GM06990 (cell line): ENCODE measurements around the gene APP.

ENCODE experiments used
- DNase-seq: peaks from one replicate; pipeline ENCODE4 v3.0.0-alpha.2; 2011; ENCODE audit not compliant: insufficient read length; ENCODE audit errors: extremely low read depth
- H3K27me3 ChIP-seq: replicated peaks from 2 replicates; pipeline ENCODE4 v1.6.0; 2011; ENCODE audit warnings: low read length; ENCODE audit not compliant: control insufficient read depth, insufficient read depth
- H3K36me3 ChIP-seq: 2 replicates; pipeline ENCODE4 v1.5.1; 2011; ENCODE audit warnings: low read length; ENCODE audit not compliant: control insufficient read depth, insufficient read depth
- H3K4me3 ChIP-seq: replicated peaks from 2 replicates; pipeline ENCODE4 v1.5.1; 2011; ENCODE audit warnings: low read depth, mild to moderate bottlenecking, control low read depth, low read length
- TF ChIP-seq, protein P1 (sequence below): IDR thresholded peaks from 2 replicates; pipeline ENCODE4 v1.5.1; 2011; ENCODE audit warnings: low read length, control low read depth, mild to moderate bottlenecking, inconsistent platforms; ENCODE audit not compliant: insufficient read depth, poor library complexity, severe bottlenecking

APP gene

GRCh38 chr21:26140164-26140579 is 30.4 kb downstream of the APP start:
- Histone ChIP-seq H3K27me3 (no peaks in the 10 kb centered on the region), H3K4me3 (no peak overlapping the region), H3K36me3 (no peaks in the 10 kb centered on the region)
- no peak for DNase-seq
- TF ChIP-seq, protein P1, sequence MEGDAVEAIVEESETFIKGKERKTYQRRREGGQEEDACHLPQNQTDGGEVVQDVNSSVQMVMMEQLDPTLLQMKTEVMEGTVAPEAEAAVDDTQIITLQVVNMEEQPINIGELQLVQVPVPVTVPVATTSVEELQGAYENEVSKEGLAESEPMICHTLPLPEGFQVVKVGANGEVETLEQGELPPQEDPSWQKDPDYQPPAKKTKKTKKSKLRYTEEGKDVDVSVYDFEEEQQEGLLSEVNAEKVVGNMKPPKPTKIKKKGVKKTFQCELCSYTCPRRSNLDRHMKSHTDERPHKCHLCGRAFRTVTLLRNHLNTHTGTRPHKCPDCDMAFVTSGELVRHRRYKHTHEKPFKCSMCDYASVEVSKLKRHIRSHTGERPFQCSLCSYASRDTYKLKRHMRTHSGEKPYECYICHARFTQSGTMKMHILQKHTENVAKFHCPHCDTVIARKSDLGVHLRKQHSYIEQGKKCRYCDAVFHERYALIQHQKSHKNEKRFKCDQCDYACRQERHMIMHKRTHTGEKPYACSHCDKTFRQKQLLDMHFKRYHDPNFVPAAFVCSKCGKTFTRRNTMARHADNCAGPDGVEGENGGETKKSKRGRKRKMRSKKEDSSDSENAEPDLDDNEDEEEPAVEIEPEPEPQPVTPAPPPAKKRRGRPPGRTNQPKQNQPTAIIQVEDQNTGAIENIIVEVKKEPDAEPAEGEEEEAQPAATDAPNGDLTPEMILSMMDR = no peak

- Histone ChIP-seq H3K4me3 (no peak overlapping the region), H3K27me3 (no peaks in the 10 kb centered on the region), H3K36me3 (no peaks in the 10 kb centered on the region)
- no peak for DNase-seq
- TF ChIP-seq, protein P1 = no peak
Observed at GRCh38 chr21:26138615-26139257, 31.8 kb downstream of the APP start.

- Histone ChIP-seq H3K36me3 (no peaks in the 10 kb centered on the region), H3K4me3 (no peak overlapping the region), H3K27me3 (no peaks in the 10 kb centered on the region)
- no peak for DNase-seq
- TF ChIP-seq, protein P1 = no peak
Observed at GRCh38 chr21:26137379-26138060, 33.0 kb downstream of the APP start.

DNA sequence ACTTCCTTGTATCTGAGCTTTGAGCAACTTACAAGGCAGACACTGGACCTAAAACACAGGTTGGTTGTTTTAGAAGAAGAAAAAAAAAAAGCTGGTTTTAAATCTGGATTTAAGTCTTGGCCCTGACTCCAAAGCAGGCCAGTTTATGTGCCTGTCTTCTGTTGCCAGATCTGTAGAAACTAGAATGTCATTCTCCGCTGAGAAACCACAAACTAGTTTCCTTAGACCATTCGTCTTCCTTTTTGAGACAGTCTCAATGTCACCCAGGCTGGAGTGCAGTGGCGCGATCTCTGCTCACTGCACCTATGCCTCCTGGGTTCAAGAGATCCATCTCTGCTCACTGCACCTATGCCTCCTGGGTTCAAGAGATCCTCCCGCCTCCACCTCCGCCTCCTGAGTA is 33.9 kb downstream of the APP start:
- Histone ChIP-seq H3K36me3 (no peaks in the 10 kb centered on the region), H3K4me3 (no peak overlapping the region), H3K27me3 (no peaks in the 10 kb centered on the region)
- TF ChIP-seq, protein P1 = no peak
- DNase-seq = peak; percentile 47

DNA sequence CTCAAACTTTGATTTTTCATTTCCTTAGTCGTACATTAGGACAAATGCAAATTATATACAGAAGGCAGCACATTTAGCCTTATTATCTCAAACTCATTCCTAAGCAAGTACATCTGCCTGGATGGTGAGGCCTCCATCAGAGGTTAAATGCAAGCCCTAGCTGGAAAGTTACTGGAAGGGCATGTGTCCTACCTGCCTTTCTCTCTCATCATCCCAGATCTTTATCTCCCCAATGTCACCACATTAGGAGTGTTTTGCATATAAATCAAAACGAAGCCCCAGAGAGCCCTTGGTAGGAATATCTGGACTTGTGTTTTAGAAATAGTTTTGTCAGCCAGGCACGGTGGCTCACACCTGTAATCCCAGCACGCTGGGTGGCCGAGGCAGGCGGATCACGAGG is 35.0 kb downstream of the APP start:
- Histone ChIP-seq H3K36me3 (no peaks in the 10 kb centered on the region), H3K4me3 (no peak overlapping the region), H3K27me3 (no peaks in the 10 kb centered on the region)
- no peak for DNase-seq
- TF ChIP-seq, protein P1 = no peak
